MG63 (cell line): ENCODE results near the gene TCF7L1. TPM values are rescaled to one million over a fixed set of nuclear protein-coding genes. Genes with fewer than 3 reads are reported as not detected.
"Not testable (repeated sequence)": the region's sequence is repeated elsewhere in the genome, so short reads cannot be mapped to it uniquely, and the experiment has no call there.

Source experiments
- DNase-seq: peaks from one replicate; pipeline ENCODE4 v3.0.0-alpha.2; 2020
- H3K27me3 ChIP-seq: fragments of 250-450 bp; sonication (Bioruptor Pico); 2 replicates; pipeline ENCODE4 v1.5.1; 2020; ENCODE audit warnings: mild to moderate bottlenecking, moderate library complexity
- H3K36me3 ChIP-seq: fragments of 250-450 bp; sonication (Bioruptor Pico); 2 replicates; pipeline ENCODE4 v1.5.1; 2020; ENCODE audit warnings: mild to moderate bottlenecking, moderate library complexity
- H3K4me3 ChIP-seq: fragments of 250-450 bp; sonication (Bioruptor Pico); 2 replicates; pipeline ENCODE4 v1.5.1; 2020; ENCODE audit warnings: mild to moderate bottlenecking, moderate library complexity
- H3K9me3 ChIP-seq: fragments of 250-450 bp; sonication (Bioruptor Pico); 2 replicates; pipeline ENCODE4 v1.5.1; 2020; ENCODE audit warnings: mild to moderate bottlenecking, moderate library complexity
- total RNA-seq: library from RNA; depleted of rRNA; stranded (reverse); fragments of >200 nt; shearing (Covaris generic); gene quantifications from 2 replicates; pipeline ENCODE4 v1.2.3, GENCODE V29; 2014; ENCODE audit warnings: low replicate concordance

Gene TCF7L1
- total RNA-seq, 1 experiment from 2014 or later, result 0.46 TPM

DNA sequence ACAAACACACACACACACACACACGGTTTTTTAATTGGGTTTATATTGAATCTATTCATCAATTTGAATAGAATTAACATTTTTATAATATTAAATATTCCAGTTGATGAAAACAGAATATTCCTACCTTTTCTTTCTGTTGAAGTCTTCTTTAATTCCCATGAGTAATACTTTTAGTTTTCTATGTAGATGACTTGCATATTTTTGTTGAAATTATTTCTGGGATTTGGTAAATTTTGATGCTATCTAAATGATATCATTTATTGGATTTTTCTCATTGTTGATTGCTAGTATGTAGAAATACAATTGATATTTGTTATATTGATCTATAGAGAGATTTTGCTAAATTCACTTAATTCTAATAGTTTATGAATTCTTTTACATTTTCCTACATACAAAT lies 12.8 kb upstream of the TCF7L1 start:
- Histone ChIP-seq H3K36me3 (no peaks in the 10 kb centered on the region), H3K27me3 (0 out of 2 replicates have a peak, but pooled peaks cover 2% of the 10 kb centered on the region), H3K9me3 (no peaks in the 10 kb centered on the region), H3K4me3 (no peak overlapping the region)
- DNase-seq, result no peak

DNA sequence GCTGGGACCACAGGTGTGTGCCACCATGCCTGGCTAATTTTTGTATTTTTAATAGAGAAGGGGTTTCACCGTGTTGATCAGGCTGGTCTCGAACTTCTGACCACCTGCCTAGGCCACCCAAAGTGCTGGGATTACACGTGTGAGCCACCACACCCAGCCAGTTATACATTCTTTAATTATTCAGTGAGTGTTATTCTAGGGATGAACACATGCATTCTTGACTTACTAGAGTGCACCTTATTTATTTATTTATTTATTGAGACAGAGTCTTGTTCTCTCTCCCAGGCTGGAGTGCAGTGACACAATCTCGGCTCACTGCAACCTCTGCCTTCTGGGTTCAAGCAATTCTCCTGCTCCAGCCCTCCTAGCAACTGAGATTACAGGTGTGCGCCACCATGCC lies 6.7 kb upstream of the TCF7L1 start:
- not testable (repeated sequence) for H3K27me3 ChIP-seq, DNase-seq, H3K36me3 ChIP-seq, H3K9me3 ChIP-seq, H3K4me3 ChIP-seq

DNA sequence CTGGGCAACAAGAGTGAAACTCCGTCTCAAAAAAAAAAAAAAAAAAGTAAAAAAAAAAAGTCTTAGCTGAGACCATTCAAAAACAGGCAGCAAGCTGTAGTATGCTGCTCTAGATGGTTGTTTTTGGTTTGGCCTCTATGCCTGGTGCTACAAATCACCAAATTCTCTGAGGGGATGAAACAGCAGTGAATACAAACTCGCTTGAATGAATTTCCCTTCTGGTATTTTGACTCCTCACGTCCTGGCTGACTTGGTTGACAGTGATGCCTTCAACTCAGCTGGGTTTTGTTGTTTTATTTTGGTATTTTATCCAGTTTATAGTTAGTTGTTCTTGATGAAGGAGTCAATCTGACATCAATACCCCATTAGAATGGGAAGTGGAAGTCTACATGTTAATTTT lies 3.3 kb upstream of the TCF7L1 start:
- no peaks in the 10 kb centered on the region; the same call in 1 of the 2 replicates for H3K27me3 ChIP-seq
- H3K36me3 ChIP-seq, result no peaks in the 10 kb centered on the region
- DNase-seq, result no peak
- H3K4me3 ChIP-seq, result no peak overlapping the region
- H3K9me3 ChIP-seq, result no peaks in the 10 kb centered on the region

DNA sequence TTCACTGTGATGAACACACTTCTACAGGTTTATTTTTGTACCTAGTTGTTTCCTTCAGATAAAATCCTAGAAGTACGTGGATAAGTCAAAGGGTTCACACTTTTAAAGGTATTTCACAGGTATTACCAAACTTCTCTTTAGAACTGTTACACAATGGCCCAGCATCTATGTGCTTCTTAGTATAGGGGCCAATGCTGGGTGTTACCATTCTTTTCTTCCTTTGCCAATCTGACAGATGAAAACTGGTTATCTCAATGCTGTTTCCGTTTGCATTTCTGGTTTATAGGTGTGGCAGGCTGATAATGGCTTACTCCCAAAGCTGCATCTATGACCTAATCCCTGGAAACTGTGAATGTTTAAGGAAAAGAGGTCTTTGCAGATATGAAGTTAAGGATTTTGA lies 2.8 kb upstream of the TCF7L1 start:
- DNase-seq, result no peak
- no peaks in the 10 kb centered on the region for H3K9me3 ChIP-seq
- no peaks in the 10 kb centered on the region for H3K36me3 ChIP-seq
- H3K4me3 ChIP-seq, result no peak overlapping the region
- no peaks in the 10 kb centered on the region; the same call in 1 of the 2 replicates for H3K27me3 ChIP-seq

DNA sequence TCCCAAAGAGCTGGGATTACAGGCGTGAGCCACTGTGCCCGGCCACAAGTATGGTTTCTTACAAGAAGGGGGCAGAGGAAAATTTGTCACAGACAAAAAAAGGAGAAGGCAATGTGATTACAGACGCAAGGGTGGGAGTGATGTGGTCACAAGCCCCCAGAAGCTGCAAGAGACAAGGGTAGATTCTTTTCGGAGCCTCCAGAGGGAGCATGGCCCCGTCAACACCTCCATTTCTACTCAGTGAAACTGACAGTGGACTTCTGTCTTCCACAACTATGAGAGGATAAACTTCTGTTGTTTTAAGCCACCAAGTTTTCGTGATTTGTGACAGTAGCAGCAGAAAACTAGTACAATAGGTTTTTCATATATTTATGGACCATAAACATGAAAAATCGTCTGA lies 2.1 kb upstream of the TCF7L1 start:
- Histone ChIP-seq H3K27me3 (no peaks in the 10 kb centered on the region; the same call in 1 of the 2 replicates), H3K9me3 (no peaks in the 10 kb centered on the region), H3K36me3 (no peaks in the 10 kb centered on the region), H3K4me3 (no peak overlapping the region)
- DNase-seq, result no peak

DNA sequence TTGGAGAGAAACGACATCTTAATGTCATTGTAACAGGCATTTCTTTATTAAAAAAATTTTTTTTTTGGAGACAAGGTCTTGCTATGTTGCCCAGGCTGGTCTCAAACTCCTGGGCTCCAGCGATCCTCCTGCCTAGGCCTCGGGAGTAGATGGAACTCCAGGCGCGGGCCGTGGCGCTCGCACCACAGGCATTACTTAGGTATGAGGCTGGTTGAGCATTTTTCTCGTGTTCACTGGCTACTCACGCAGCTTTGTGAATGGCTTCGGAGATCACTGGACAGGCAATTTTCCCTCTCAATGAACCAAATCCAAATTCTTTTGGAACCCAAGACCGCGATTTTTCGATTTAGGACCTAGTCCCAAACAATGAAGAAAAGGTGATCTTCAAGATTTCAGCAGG lies 795 bp upstream of the TCF7L1 start:
- no peak for DNase-seq
- Histone ChIP-seq H3K36me3 (no peaks in the 10 kb centered on the region), H3K4me3 (peak overlapping the region; percentile 67), H3K9me3 (no peaks in the 10 kb centered on the region), H3K27me3 (no peaks in the 10 kb centered on the region; the same call in 1 of the 2 replicates)

DNA sequence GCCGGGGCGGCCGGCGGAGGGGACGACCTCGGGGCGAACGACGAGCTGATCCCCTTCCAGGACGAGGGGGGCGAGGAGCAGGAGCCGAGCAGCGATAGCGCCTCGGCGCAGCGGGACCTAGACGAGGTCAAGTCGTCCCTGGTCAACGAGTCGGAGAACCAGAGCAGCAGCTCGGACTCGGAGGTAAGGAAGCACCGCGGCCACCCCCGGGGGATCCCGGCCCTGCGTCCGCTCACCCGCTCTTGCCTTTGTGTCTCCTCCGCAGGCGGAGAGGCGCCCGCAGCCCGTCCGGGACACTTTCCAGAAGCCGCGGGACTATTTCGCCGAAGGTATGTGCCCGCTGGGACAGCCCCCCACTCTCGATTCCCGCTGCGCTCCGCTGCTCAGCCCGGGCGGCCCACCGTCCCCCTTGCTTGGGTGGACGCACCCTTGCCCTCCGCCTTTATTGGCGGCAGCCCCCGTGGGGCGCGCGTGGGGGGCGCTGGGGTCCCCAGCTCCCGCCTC lies 611 bp downstream of the TCF7L1 start:
- Histone ChIP-seq H3K36me3 (no peaks in the 10 kb centered on the region), H3K4me3 (peak overlapping the region; percentile 53), H3K27me3 (no peaks in the 10 kb centered on the region; the same call in 1 of the 2 replicates), H3K9me3 (no peaks in the 10 kb centered on the region)
- DNase-seq, result peak; percentile 49

DNA sequence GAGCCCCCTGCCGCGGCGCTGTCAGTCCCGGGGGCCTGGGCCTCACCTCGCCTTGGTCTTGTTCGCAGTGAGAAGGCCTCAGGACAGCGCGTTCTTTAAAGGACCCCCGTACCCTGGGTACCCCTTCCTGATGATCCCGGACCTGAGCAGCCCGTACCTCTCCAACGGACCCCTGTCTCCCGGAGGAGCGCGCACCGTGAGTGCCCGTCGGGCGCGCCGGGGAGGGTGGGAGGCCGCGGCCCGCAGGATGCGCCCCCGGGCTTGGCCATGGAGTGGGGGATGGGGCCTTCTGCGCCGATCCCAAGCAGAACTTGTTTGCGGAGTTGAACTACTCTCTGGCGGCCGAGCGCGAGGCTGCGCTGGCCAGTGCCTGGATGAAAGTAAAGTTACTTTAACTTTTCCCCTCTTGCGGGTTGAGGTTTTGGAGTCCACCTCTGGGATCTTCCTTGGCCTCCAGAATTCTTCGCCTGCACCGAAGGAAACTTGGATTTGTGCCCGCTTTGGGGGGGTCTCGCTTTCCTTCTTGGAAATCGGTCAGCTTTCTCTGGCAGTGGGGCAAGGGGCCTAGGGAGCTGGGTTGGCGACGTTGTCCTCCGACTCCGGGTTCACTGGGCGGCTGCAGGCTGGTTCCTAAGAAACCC lies 1.2 kb downstream of the TCF7L1 start:
- no peak for DNase-seq
- no peaks in the 10 kb centered on the region; the same call in 1 of the 2 replicates for H3K27me3 ChIP-seq
- H3K9me3 ChIP-seq, result no peaks in the 10 kb centered on the region
- no peaks in the 10 kb centered on the region for H3K36me3 ChIP-seq
- H3K4me3 ChIP-seq, result peak overlapping the region; percentile 53

DNA sequence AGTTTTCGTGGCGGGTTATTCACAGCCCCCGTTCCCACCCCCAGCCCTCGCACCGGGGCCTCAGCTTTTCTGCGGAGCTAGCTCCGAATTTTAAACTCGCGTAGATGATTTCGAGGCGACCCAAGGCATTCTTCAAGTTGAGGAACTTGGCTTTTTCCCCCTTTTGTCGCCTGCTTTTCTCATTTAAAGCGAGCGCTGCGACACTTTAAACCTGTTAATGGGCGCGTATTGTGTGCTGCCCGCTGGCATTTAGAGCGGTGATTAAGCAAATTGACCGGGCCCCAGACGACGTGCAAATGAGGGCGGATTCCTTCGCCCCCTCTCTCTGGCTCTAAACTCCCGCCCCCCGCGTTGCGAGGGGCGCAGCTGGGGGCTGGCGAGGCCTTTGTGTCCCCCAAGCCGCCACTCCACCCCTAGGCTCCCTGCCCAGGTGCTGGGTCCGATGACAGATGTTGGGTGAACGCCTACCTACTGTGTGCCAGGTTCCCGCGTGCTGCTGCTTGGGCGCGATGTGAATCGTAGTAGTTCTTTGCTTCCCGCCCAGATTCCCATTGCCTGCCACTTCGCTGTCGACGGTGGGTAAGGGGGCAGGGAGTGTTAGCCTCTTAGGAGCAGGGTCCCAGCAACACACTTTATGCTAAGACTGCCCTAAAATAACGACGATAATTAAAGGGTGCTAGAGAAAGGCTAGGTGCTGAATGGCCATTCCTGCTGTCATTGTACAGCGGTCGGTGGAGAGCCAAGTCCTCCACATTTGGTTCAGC lies 1.9 kb downstream of the TCF7L1 start:
- Histone ChIP-seq H3K4me3 (no peak overlapping the region), H3K9me3 (no peaks in the 10 kb centered on the region), H3K36me3 (no peaks in the 10 kb centered on the region), H3K27me3 (no peaks in the 10 kb centered on the region; the same call in 1 of the 2 replicates)
- DNase-seq, result no peak

DNA sequence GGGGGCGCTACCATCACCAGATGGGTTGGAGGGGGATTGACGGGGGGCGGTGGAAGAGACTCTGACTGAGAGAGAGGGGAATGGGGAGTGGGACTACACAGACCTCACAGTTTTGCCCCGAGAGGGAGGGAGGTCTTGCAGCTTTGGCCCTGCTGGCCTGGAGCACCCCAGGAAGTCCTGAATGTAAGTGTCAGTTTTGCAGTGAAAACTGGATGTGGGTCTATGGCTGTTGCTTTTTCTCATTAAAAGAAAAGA lies 2.4 kb downstream of the TCF7L1 start:
- H3K4me3 ChIP-seq, result no peak overlapping the region
- H3K36me3 ChIP-seq, result no peaks in the 10 kb centered on the region
- H3K9me3 ChIP-seq, result no peaks in the 10 kb centered on the region
- H3K27me3 ChIP-seq, result no peaks in the 10 kb centered on the region; the same call in 1 of the 2 replicates
- DNase-seq, result no peak

DNA sequence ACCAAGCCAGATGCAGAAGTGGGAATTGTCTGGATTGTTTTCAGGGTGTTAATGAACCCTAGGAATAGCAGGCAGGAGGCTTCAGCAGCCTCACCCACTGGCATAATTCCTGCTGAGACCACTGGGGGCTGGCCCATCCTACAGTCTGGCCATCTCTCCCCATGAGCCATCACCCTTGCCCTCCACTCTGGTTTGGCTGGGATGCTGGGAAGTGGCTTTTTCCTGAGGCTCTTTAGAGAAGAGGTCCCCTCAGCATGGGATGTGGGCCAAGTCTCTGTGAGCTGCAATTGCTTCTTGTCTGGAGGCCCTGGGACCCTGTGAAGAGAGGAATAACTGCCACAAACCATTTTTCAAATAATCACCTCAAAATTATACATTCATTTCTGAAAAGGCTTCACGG lies 4.0 kb downstream of the TCF7L1 start:
- Histone ChIP-seq H3K4me3 (no peak overlapping the region), H3K9me3 (no peaks in the 10 kb centered on the region), H3K36me3 (no peaks in the 10 kb centered on the region), H3K27me3 (no peaks in the 10 kb centered on the region)
- no peak for DNase-seq

DNA sequence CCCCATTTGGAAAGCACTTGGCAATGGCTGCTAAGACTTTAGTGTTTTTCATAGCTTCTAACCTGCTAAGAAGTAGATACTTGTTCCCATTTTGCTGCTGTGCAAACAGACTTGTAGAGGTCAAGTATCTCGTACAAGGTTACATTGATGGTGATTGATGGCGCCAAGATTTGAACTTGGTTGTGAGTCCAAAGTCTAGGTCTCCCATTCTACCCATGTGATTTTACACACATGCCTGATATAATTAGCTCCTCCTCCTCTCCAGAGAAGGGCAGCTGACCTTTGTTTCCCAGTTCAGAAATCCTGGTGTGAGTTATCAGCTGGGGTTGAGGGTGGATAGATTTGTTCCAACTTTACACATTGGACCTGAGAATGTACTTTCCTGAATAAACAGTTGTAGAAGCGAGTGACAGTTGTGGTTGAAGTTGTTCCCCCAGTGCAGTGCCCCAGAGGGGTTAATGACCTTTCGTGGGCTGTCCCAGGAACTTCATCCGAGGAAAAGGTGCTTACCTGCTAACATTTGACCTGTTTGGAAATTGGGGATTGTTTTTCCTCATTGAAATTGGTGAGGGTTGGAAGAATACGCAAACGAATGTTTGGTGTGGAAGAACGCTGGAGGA lies 10.4 kb downstream of the TCF7L1 start:
- no peaks in the 10 kb centered on the region for H3K27me3 ChIP-seq
- H3K4me3 ChIP-seq, result no peak overlapping the region
- H3K36me3 ChIP-seq, result no peaks in the 10 kb centered on the region
- DNase-seq, result no peak
- H3K9me3 ChIP-seq, result no peaks in the 10 kb centered on the region

DNA sequence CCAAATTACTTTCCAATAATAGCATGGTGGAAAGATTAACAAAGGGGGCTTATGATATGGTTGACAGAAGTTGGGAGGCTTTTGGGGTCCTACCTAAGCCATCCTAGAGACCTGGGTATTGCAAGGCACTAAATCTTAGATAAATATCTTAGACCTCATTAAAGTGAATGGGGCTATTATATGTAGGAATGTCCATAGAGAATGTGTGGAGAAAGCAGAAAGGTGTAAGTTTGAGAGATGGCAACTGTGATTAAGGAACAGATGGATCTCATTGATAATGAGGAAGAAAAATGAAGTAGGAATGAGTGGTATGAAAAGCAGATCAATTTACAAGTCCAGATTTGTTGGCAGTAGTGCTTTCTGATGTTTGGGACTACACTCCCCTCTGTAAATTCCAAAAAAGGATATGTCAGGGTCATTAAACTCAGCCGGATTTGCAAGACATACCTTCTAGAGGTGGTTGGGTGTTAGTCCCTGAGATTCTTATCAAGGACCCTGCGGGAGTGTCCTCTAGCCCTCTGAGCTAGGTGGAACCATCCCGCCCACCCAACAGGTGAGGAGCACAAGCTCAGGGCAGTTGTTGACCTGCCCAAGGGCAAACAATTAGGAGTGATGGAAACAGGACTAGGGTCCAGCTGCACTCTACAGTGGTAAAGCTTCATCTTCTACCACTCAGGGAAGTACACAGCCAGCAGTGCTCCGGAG lies 12.1 kb downstream of the TCF7L1 start:
- Histone ChIP-seq H3K9me3 (no peaks in the 10 kb centered on the region), H3K36me3 (no peaks in the 10 kb centered on the region), H3K4me3 (no peak overlapping the region), H3K27me3 (no peaks in the 10 kb centered on the region)
- DNase-seq, result no peak

DNA sequence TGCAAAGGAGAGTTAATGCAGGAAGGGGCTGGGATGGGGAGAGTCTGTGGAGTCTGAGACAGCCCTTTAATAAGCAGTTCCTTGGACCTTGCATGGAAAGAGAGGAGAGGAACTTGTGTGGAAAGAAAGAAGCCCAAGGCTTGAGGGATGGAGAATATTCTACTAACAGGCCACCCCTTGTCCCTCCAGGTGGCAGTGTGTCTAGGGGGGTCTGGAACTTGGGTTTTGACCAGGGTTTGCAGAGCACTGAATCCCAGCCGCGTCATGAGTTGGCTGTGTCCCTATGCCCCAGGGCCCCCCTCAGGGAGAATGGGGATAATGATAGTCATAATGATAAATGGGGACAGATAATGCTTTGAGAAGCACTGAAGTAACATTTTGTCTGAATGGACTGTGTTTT lies 15.0 kb downstream of the TCF7L1 start:
- no peaks in the 10 kb centered on the region for H3K9me3 ChIP-seq
- no peak overlapping the region for H3K4me3 ChIP-seq
- no peaks in the 10 kb centered on the region for H3K27me3 ChIP-seq
- no peak for DNase-seq
- H3K36me3 ChIP-seq, result no peaks in the 10 kb centered on the region

DNA sequence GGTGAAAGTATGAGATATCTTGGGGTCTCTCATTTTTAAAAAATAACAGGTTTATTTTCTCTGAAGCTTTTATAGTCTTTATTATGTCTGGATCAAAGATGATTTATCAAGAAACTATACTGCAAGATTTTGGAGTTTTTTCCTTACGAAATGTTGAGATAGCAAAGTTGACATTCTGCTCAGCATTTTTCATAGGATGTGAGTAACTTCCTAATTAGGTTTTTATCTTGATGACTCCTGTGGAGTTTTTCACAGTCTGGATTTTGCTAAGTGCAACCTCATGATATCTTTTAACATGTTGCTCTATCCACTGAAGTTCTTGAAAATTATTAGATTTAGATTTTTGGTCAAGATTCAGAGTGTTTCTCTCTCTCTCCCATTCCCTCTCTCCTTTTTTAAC lies 17.8 kb downstream of the TCF7L1 start:
- H3K36me3 ChIP-seq, result no peaks in the 10 kb centered on the region
- H3K27me3 ChIP-seq, result no peaks in the 10 kb centered on the region
- H3K4me3 ChIP-seq, result no peak overlapping the region
- DNase-seq, result no peak
- H3K9me3 ChIP-seq, result no peaks in the 10 kb centered on the region

DNA sequence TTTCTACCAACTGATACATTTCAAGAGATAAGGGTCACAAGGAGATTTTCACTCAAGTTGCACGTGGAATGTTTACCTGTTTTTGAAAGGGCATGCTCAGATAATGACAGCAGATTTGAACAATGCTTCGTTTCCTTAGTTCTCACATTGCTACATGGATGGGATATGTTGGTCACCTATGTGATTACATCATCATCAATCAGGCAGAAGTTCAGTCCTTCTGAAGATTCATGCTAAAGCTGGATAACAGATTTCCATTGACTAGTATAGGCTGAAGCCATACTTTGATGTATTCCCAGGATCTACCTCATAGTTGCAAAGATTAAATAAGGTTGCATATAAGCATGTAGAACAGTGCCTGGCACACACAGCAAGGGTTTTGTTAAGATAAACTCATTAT lies 19.7 kb downstream of the TCF7L1 start:
- no peaks in the 10 kb centered on the region for H3K9me3 ChIP-seq
- H3K4me3 ChIP-seq, result no peak overlapping the region
- no peaks in the 10 kb centered on the region for H3K36me3 ChIP-seq
- no peak for DNase-seq
- no peaks in the 10 kb centered on the region for H3K27me3 ChIP-seq

DNA sequence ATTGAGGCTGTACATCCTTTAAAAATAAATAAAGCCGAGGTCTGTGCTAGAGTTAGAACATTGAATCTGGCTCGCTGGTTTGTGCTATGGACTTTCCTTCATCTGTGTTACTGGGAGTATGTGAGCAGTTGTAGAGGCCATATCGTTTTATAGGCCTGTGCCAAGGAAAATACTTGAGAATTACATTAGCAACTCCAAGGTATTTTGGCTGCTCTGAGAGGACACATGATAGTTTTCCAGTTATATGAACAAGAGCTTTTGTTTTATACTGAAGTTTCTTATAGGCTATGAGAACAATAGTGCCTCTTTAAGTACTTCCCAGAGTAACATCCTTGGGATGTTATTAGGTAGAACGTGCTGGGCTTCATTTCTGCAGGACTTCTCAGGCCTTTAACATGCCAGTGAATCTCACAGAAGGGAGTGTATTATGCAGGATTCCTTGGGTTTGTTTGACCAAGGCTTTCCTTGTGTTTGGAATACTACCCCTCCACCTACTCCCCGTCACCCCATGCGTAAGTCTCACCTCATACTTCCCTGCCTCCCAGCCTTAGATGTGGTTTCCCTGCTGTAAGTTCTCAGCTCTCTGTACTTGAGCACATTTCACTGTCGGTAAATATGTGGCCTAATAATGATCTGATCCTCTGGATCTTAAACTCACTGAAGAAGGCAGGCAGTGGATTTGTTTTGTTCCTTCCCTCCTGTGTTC lies 21.0 kb downstream of the TCF7L1 start:
- H3K27me3 ChIP-seq, result no peaks in the 10 kb centered on the region
- DNase-seq, result no peak
- H3K4me3 ChIP-seq, result no peak overlapping the region
- H3K9me3 ChIP-seq, result no peaks in the 10 kb centered on the region
- no peaks in the 10 kb centered on the region for H3K36me3 ChIP-seq
